ENCODE results near the gene C13orf46. TPM values are rescaled to one million over a fixed set of nuclear protein-coding genes. Genes with fewer than 3 reads are reported as not detected.

The C13orf46 gene
- total RNA-seq, 1 donor from 2014 or later, result 0.33 TPM

DNA sequence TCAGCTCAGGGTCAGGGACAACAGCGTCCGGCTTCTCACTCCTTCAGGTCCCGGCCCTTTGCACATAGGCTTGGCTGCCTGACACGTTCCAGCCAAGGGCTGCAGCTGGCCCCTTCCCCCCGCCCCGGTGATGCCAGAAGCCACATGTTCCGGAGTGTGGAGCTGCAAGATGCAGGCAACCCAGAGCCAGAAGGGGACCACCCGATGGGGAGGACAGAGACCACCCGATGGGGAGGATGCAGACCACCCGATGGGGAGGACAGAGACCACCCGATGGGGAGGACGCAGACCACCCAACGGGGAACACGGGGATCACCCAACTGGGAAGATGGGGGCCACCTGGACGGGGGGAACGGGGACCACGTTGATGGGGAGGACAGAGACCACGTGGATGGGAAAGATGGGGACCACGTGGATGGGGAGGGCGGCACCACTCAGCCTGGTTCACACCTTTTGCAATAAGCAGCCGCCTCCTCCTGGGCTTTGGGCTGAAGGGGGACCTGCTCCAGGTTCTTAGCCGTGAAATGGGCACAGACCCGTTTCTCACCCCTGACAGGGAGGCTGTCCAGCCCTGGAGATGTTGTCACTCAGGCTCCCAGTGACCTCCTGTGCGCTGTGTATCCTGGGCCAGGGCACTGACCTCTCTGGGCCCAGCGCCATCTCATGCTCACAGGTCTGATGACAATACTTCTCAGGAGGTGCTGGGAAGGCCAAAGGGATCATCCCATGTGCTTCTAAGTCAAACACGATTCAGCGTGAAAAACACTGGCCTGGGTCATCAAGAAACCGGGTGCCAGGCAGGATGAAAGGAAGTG, 34.5 kb downstream of the C13orf46 start:
- Histone ChIP-seq H3K4me1 (peaks cover 31% of the 10 kb centered on the region), H3K9me3 (replicated peaks) (no peaks in the 10 kb centered on the region), H3K27me3 (ENCODE audit: low read depth) (peaks cover 32% of the 10 kb centered on the region), H3K36me3 (no peaks in the 10 kb centered on the region), H3K4me3 (no peak overlapping the region), H3K27ac (replicated peaks) (no peak overlapping the region)
- intact Hi-C loops (cut with micrococcal nuclease), result no loop called here
- TF ChIP-seq, protein P1, sequence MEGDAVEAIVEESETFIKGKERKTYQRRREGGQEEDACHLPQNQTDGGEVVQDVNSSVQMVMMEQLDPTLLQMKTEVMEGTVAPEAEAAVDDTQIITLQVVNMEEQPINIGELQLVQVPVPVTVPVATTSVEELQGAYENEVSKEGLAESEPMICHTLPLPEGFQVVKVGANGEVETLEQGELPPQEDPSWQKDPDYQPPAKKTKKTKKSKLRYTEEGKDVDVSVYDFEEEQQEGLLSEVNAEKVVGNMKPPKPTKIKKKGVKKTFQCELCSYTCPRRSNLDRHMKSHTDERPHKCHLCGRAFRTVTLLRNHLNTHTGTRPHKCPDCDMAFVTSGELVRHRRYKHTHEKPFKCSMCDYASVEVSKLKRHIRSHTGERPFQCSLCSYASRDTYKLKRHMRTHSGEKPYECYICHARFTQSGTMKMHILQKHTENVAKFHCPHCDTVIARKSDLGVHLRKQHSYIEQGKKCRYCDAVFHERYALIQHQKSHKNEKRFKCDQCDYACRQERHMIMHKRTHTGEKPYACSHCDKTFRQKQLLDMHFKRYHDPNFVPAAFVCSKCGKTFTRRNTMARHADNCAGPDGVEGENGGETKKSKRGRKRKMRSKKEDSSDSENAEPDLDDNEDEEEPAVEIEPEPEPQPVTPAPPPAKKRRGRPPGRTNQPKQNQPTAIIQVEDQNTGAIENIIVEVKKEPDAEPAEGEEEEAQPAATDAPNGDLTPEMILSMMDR (IDR thresholded peaks at IDR 0.05; ENCODE audit: borderline replicate concordance), result no peak
- no peak for DNase-seq

DNA sequence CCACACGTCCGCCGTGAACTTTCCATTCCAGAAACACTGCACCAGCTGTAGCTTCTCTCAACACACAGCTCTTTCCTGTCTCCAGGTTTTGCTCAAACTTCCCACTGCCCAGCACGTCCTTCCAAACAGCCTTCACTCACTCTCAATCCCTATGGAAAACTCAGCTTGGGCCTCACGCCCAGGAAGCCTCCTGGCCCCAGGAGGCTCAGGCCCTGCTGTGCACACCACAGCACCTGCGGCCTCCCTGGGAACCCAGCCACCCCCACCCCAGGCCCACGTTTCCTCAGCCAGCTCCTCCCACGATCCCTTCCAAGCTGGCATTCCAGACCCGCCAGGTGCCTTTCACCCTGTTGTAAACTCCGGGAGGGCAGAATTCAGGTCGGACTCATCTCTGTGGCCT, 35.2 kb downstream of the C13orf46 start:
- DNase-seq, result no peak
- Histone ChIP-seq H3K27me3 (ENCODE audit: low read depth) (peaks cover 32% of the 10 kb centered on the region), H3K27ac (replicated peaks) (no peak overlapping the region), H3K4me1 (peaks cover 31% of the 10 kb centered on the region), H3K36me3 (no peaks in the 10 kb centered on the region), H3K4me3 (no peak overlapping the region), H3K9me3 (replicated peaks) (no peaks in the 10 kb centered on the region)
- intact Hi-C loops (cut with micrococcal nuclease), result no loop called here
- TF ChIP-seq, protein P1 (IDR thresholded peaks at IDR 0.05; ENCODE audit: borderline replicate concordance), result no peak

DNA sequence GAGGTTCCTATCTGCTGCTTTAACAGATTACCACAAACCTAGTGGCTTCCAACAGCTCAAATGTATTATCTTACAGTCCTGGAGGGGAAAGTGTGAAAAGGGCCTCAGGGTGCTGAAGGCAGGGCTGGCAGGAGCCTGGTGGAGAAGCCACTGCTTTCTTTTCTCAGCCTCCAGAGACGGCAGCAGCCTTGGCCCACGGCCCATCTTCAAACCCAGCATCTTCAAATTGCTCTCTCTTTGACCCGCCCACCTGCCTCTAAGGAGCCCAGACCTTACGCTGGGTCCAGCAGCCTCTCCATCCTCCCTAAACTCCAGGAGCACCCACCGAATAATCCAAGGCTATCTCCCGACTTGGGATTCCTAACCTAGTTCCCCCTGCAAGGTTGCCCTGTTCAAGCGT, 35.6 kb downstream of the C13orf46 start:
- no peak overlapping the region for H3K4me3 ChIP-seq
- DNase-seq, result no peak
- no peak overlapping the region for H3K27ac ChIP-seq (replicated peaks)
- peaks cover 31% of the 10 kb centered on the region for H3K4me1 ChIP-seq
- H3K36me3 ChIP-seq, result no peaks in the 10 kb centered on the region
- peaks cover 32% of the 10 kb centered on the region for H3K27me3 ChIP-seq (ENCODE audit: low read depth)
- intact Hi-C loops (cut with micrococcal nuclease), result no loop called here
- TF ChIP-seq, protein P1 (IDR thresholded peaks at IDR 0.05; ENCODE audit: borderline replicate concordance), result no peak
- H3K9me3 ChIP-seq (replicated peaks), result no peaks in the 10 kb centered on the region

DNA sequence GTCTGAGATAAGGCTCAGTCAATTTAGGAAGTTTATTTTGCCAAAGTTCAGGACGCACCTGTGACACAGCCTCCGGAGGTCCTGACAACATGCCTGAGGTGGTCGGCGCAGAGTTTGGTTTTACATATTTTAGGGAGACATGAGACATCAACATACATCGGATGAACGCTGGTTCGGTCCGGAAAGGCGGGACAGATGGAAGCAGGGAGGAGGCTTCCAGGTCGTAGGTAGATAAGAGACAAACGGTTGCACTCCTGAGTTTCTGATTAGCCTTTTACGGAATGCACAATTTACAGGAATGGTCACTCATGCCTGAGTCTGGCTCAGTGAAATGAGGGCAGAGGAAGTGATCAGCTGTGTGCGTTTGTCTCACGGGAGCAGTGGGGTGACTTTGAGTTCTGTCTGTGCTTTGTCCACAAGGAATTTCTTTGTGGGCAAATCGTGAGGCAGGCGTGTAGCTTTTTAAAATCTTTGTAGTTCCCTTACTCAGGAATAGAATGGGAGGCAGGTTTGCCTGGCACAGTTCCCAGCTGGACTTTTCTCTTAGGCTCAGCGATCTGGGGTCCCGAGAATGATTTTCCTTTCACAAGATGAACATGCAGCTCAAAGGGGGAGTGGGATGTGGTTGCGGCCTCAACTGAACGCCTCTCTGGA, 36.2 kb downstream of the C13orf46 start:
- TF ChIP-seq, protein P1 (IDR thresholded peaks at IDR 0.05; ENCODE audit: borderline replicate concordance), result no peak
- Histone ChIP-seq H3K4me3 (no peak overlapping the region), H3K9me3 (replicated peaks) (no peaks in the 10 kb centered on the region), H3K36me3 (no peaks in the 10 kb centered on the region), H3K27ac (replicated peaks) (no peak overlapping the region), H3K4me1 (peaks cover 31% of the 10 kb centered on the region), H3K27me3 (ENCODE audit: low read depth) (peaks cover 32% of the 10 kb centered on the region)
- DNase-seq, result no peak
- intact Hi-C loops (cut with micrococcal nuclease), result no loop called here

DNA sequence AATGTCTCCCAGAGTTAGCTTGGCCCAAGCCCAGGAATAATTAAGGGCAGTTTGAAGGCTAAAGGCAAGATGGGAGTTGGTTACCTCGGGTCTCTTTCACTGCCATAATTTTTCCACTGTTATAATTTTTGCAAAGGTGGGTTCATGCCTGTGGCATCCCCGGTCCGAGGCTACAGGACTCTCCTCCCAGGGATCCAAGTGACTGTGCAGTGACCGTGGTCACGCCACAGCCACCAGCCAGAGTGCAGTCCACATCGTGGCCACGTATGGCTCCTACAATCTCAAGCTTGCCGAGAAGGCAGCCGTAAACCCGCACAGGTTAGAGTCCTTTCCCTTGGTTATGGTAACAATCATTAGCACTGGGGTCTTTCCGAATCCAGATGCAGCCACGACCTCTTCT, 36.8 kb downstream of the C13orf46 start:
- H3K27ac ChIP-seq (replicated peaks), result no peak overlapping the region
- no peak overlapping the region for H3K4me3 ChIP-seq
- H3K9me3 ChIP-seq (replicated peaks), result no peaks in the 10 kb centered on the region
- intact Hi-C loops (cut with micrococcal nuclease), result no loop called here
- peaks cover 31% of the 10 kb centered on the region for H3K4me1 ChIP-seq
- no peak for DNase-seq
- H3K27me3 ChIP-seq (ENCODE audit: low read depth), result peaks cover 32% of the 10 kb centered on the region
- no peaks in the 10 kb centered on the region for H3K36me3 ChIP-seq
- TF ChIP-seq, protein P1 (IDR thresholded peaks at IDR 0.05; ENCODE audit: borderline replicate concordance), result no peak
